Mesenchymal stem cell (in vitro differentiated cells and primary cell): Measurements from ENCODE around the gene SAMD11.

Experiments used
- DNase-seq: peaks from one replicate; pipeline ENCODE4 v3.0.0-alpha.2; 2013
- H2AFZ ChIP-seq: one replicate; pipeline ENCODE4 v1.6.1; 2013; ENCODE audit warnings: low read depth, mild to moderate bottlenecking, control low read depth, inconsistent platforms, low read length, moderate library complexity
- H2AK5ac ChIP-seq: 2 replicates; pipeline ENCODE4 v1.6.1; 2013; ENCODE audit warnings: low read length, moderate library complexity, mild to moderate bottlenecking, inconsistent platforms; ENCODE audit not compliant: severe bottlenecking
- H2BK120ac ChIP-seq: one replicate; pipeline ENCODE4 v1.6.1; 2013; ENCODE audit warnings: low read depth, mild to moderate bottlenecking, inconsistent platforms, low read length, moderate library complexity
- H2BK12ac ChIP-seq, 2 experiments: one replicate each; pipeline ENCODE4 v1.6.1; 2013; ENCODE audit warnings: inconsistent platforms in 2 of 2, low read length in 2 of 2, mild to moderate bottlenecking in 2 of 2, moderate library complexity in 2 of 2, control low read depth in 1 of 2
- H2BK15ac ChIP-seq: one replicate; pipeline ENCODE4 v1.6.1; 2013; ENCODE audit warnings: mild to moderate bottlenecking, low read depth, inconsistent platforms; ENCODE audit not compliant: poor library complexity, severe bottlenecking
- H2BK5ac ChIP-seq: 2 replicates; pipeline ENCODE4 v1.6.1; 2013; ENCODE audit warnings: low read depth, mild to moderate bottlenecking, low read length, control low read depth, inconsistent platforms; ENCODE audit not compliant: poor library complexity, severe bottlenecking
- H3K14ac ChIP-seq, 2 experiments: one replicate each; pipeline ENCODE4 v1.6.1; 2013; ENCODE audit warnings: inconsistent platforms in 2 of 2, low read length in 2 of 2, control low read depth in 1 of 2, mild to moderate bottlenecking in 1 of 2, moderate library complexity in 1 of 2
- H3K18ac ChIP-seq, 2 experiments: one replicate each; pipeline ENCODE4 v1.6.1; 2013; ENCODE audit warnings: inconsistent platforms in 2 of 2, low read length in 2 of 2, control low read depth in 1 of 2, low read depth in 1 of 2, mild to moderate bottlenecking in 1 of 2
- H3K23ac ChIP-seq, 2 experiments: one replicate each; pipeline ENCODE4 v1.6.1; 2013; ENCODE audit warnings: inconsistent platforms in 2 of 2, low read length in 2 of 2, mild to moderate bottlenecking in 2 of 2, moderate library complexity in 2 of 2, control low read depth in 1 of 2
- H3K27ac ChIP-seq: 2 replicates; pipeline ENCODE4 v1.5.1; 2013; ENCODE audit warnings: mild to moderate bottlenecking, moderate library complexity, low read length, control low read depth, inconsistent platforms; ENCODE audit not compliant: poor library complexity, severe bottlenecking
- H3K27me3 ChIP-seq, 2 experiments: 2 replicates each; pipeline versions ENCODE4 v1.6.1 to v1.7.0; 2013; ENCODE audit warnings: low read length in 2 of 2, mild to moderate bottlenecking in 2 of 2, moderate library complexity in 2 of 2, control low read depth in 1 of 2, inconsistent platforms in 1 of 2; ENCODE audit not compliant: control insufficient read depth in 1 of 2, insufficient read depth in 1 of 2
- H3K36me3 ChIP-seq, 2 experiments: 2 replicates each; pipeline versions ENCODE4 v1.6.1 to v1.7.0; 2013; ENCODE audit warnings: low read length in 2 of 2, control low read depth in 1 of 2, inconsistent platforms in 1 of 2, low read depth in 1 of 2, mild to moderate bottlenecking in 1 of 2; ENCODE audit not compliant: insufficient read depth in 2 of 2, control insufficient read depth in 1 of 2
- H3K4ac ChIP-seq, 2 experiments: one replicate each; pipeline ENCODE4 v1.6.1; 2013; ENCODE audit warnings: inconsistent platforms in 2 of 2, low read length in 2 of 2, mild to moderate bottlenecking in 2 of 2, moderate library complexity in 2 of 2, control low read depth in 1 of 2, low read depth in 1 of 2
- H3K4me1 ChIP-seq: 2 replicates; pipeline ENCODE4 v1.6.1; 2013; ENCODE audit warnings: low read depth, low read length, control low read depth; ENCODE audit not compliant: control insufficient read depth, insufficient read depth
- H3K4me2 ChIP-seq: 2 replicates; pipeline ENCODE4 v1.6.1; 2013; ENCODE audit warnings: low read length, mild to moderate bottlenecking, inconsistent platforms; ENCODE audit not compliant: poor library complexity, severe bottlenecking
- H3K4me3 ChIP-seq, 2 experiments: 2 replicates each; pipeline versions ENCODE4 v1.5.1 to v1.7.0; 2013; ENCODE audit warnings: low read length in 2 of 2, mild to moderate bottlenecking in 2 of 2, control low read depth in 1 of 2, low read depth in 1 of 2; ENCODE audit not compliant: insufficient read depth in 1 of 2
- H3K79me1 ChIP-seq: replicated peaks from 2 replicates; pipeline ENCODE4 v1.6.1; 2013; ENCODE audit warnings: mild to moderate bottlenecking, control low read depth, low read length, inconsistent platforms; ENCODE audit not compliant: poor library complexity, severe bottlenecking
- H3K9ac ChIP-seq: 2 replicates; pipeline ENCODE4 v1.7.0; 2013; ENCODE audit warnings: mild to moderate bottlenecking, low read length, moderate library complexity
- H3K9me3 ChIP-seq: 2 replicates; pipeline ENCODE4 v1.7.0; 2013; ENCODE audit warnings: mild to moderate bottlenecking, low read length; ENCODE audit not compliant: control insufficient read depth
- H4K8ac ChIP-seq: one replicate; pipeline ENCODE4 v1.6.1; 2013; ENCODE audit warnings: inconsistent platforms, mild to moderate bottlenecking, low read length, moderate library complexity
- H4K91ac ChIP-seq: one replicate; pipeline ENCODE4 v1.6.1; 2013; ENCODE audit warnings: mild to moderate bottlenecking, low read length, inconsistent platforms
- WGBS: methylation state at CpG from one replicate; pipeline ENCODE4 v1.1.7; 2013; ENCODE audit warnings: mixed read lengths; 5-methylcytosine and 5-hydroxymethylcytosine counted together

SAMD11 gene

GRCh38 chr1:913491-914130, 10.1 kb upstream of the SAMD11 start:
- Histone ChIP-seq H4K91ac (no peak overlapping the region), H3K79me1 (no peaks in the 10 kb centered on the region), H3K27ac (no peak overlapping the region), H3K27me3 (peaks cover 43 to 81% of the 10 kb centered on the region in 2 experiments), H2AK5ac (no peak overlapping the region), H3K4ac (no peak overlapping the region), H3K9ac (no peak overlapping the region), H3K23ac (no peak overlapping the region), H2BK5ac (no peak overlapping the region), H2AFZ (no peak overlapping the region), H3K14ac (no peak overlapping the region), H3K4me3 (no peak overlapping the region), H2BK12ac (peak overlapping the region in 1 of 2 experiments; percentile 6), H2BK120ac (no peak overlapping the region), H3K4me2 (no peak overlapping the region), H4K8ac (no peak overlapping the region), H3K9me3 (no peaks in the 10 kb centered on the region), H3K18ac (no peak overlapping the region), H3K36me3 (no peaks in the 10 kb centered on the region), H3K4me1 (peaks cover 34% of the 10 kb centered on the region), H2BK15ac (no peak overlapping the region)
- no peak for DNase-seq
- WGBS, result 88% methylated on average over 16 of the region's 16 CpGs

GRCh38 chr1:914131-914890, 9.4 kb upstream of the SAMD11 start:
- Histone ChIP-seq H4K91ac (no peak overlapping the region), H3K9ac (no peak overlapping the region), H3K36me3 (no peaks in the 10 kb centered on the region), H2BK5ac (no peak overlapping the region), H2BK15ac (no peak overlapping the region), H3K4me3 (no peak overlapping the region), H3K4me2 (no peak overlapping the region), H2BK120ac (no peak overlapping the region), H3K27me3 (peaks cover 49 to 88% of the 10 kb centered on the region in 2 experiments), H3K4ac (no peak overlapping the region), H3K79me1 (no peaks in the 10 kb centered on the region), H2AFZ (no peak overlapping the region), H3K18ac (no peak overlapping the region), H3K4me1 (peaks cover 34% of the 10 kb centered on the region), H3K14ac (no peak overlapping the region), H2BK12ac (no peak overlapping the region), H3K9me3 (no peaks in the 10 kb centered on the region), H3K27ac (no peak overlapping the region), H2AK5ac (no peak overlapping the region), H4K8ac (no peak overlapping the region), H3K23ac (no peak overlapping the region)
- no peak for DNase-seq
- 84% methylated on average over 19 of the region's 21 CpGs for WGBS

- Histone ChIP-seq H3K4me3 (no peak overlapping the region), H3K4me1 (peaks cover 34% of the 10 kb centered on the region), H3K18ac (no peak overlapping the region), H2BK12ac (no peak overlapping the region), H3K79me1 (no peaks in the 10 kb centered on the region), H3K9me3 (no peaks in the 10 kb centered on the region), H2BK15ac (no peak overlapping the region), H3K36me3 (no peaks in the 10 kb centered on the region), H4K91ac (no peak overlapping the region), H2AK5ac (no peak overlapping the region), H2BK120ac (no peak overlapping the region), H3K9ac (no peak overlapping the region), H2BK5ac (no peak overlapping the region), H3K4me2 (no peak overlapping the region), H4K8ac (no peak overlapping the region), H3K27me3 (peaks cover 54 to 94% of the 10 kb centered on the region in 2 experiments), H2AFZ (no peak overlapping the region), H3K27ac (no peak overlapping the region), H3K4ac (no peak overlapping the region), H3K23ac (no peak overlapping the region), H3K14ac (no peak overlapping the region)
- 88% methylated on average over 6 of the region's 6 CpGs for WGBS
- DNase-seq, result no peak
Measured at GRCh38 chr1:914891-915280, 8.8 kb upstream of the SAMD11 start.

- no peak overlapping the region for H3K9ac ChIP-seq
- peaks cover 32% of the 10 kb centered on the region for H3K4me1 ChIP-seq
- no peak overlapping the region for H4K8ac ChIP-seq
- H3K27ac ChIP-seq, result no peak overlapping the region
- H3K9me3 ChIP-seq, result no peaks in the 10 kb centered on the region
- H2BK120ac ChIP-seq, result no peak overlapping the region
- no peak overlapping the region for H2BK5ac ChIP-seq
- H3K4me3 ChIP-seq, result no peak overlapping the region
- H4K91ac ChIP-seq, result no peak overlapping the region
- no peak overlapping the region for H3K23ac ChIP-seq
- H3K18ac ChIP-seq, result no peak overlapping the region
- no peak for DNase-seq
- WGBS, result 82% methylated on average over 24 of the region's 28 CpGs
- H3K4ac ChIP-seq, result no peak overlapping the region
- H2BK12ac ChIP-seq, result no peak overlapping the region
- no peak overlapping the region for H3K14ac ChIP-seq
- no peak overlapping the region for H2AFZ ChIP-seq
- no peaks in the 10 kb centered on the region for H3K79me1 ChIP-seq
- H2BK15ac ChIP-seq, result peak overlapping the region; percentile 3
- no peak overlapping the region for H2AK5ac ChIP-seq
- H3K27me3 ChIP-seq, result peaks cover 61 to 96% of the 10 kb centered on the region in 2 experiments
- no peaks in the 10 kb centered on the region for H3K36me3 ChIP-seq
- H3K4me2 ChIP-seq, result no peak overlapping the region
Measured at GRCh38 chr1:915295-916172, 8.2 kb upstream of the SAMD11 start.
